DOHH2 (cell line): ENCODE results near the gene EGFLAM.

Experiments
- H3F3A ChIP-seq: fragments of 200-600 bp; sonication (generic), shearing (Covaris generic); 2 replicates; pipeline ENCODE4 v1.6.0; 2016; ENCODE audit warnings: antibody characterized with exemption, mild to moderate bottlenecking; ENCODE audit not compliant: control insufficient read depth, insufficient read depth
- H3K27ac ChIP-seq: fragments of 200-600 bp; sonication (generic); 2 replicates; pipeline ENCODE4 v1.5.1; 2014; ENCODE audit warnings: low read depth, mild to moderate bottlenecking, low read length, moderate library complexity
- H3K27me3 ChIP-seq: fragments of 200-600 bp; sonication (generic); 2 replicates; pipeline ENCODE4 v1.6.1; 2014; ENCODE audit warnings: mild to moderate bottlenecking, low read length, mixed read lengths; ENCODE audit not compliant: control insufficient read depth
- H3K36me3 ChIP-seq: fragments of 200-600 bp; sonication (generic); 2 replicates; pipeline ENCODE4 v1.6.1; 2014; ENCODE audit warnings: mild to moderate bottlenecking, low read length, moderate library complexity, mixed read lengths; ENCODE audit not compliant: control insufficient read depth
- H3K4me1 ChIP-seq: fragments of 200-600 bp; sonication (generic); 2 replicates; pipeline ENCODE4 v1.6.1; 2014; ENCODE audit warnings: mild to moderate bottlenecking, low read length, mixed read lengths; ENCODE audit not compliant: control insufficient read depth
- H3K4me2 ChIP-seq: fragments of 200-600 bp; sonication (generic); 2 replicates; pipeline ENCODE4 v1.6.0; 2014; ENCODE audit warnings: mild to moderate bottlenecking, low read length, moderate library complexity
- H3K4me3 ChIP-seq: fragments of 200-600 bp; sonication (generic); 2 replicates; pipeline ENCODE4 v1.5.1; 2014; ENCODE audit warnings: mild to moderate bottlenecking, low read length, mixed read lengths
- H3K79me2 ChIP-seq: fragments of 200-600 bp; sonication (generic); 2 replicates; pipeline ENCODE4 v1.6.1; 2014; ENCODE audit warnings: mild to moderate bottlenecking, low read length, mixed read lengths; ENCODE audit not compliant: control insufficient read depth
- H3K9me2 ChIP-seq: fragments of 200-600 bp; sonication (generic); replicated peaks from 2 replicates; pipeline ENCODE4 v1.6.1; 2014; ENCODE audit warnings: mild to moderate bottlenecking, low read length, mixed read lengths; ENCODE audit not compliant: control insufficient read depth
- H3K9me3 ChIP-seq: fragments of 200-600 bp; sonication (generic); 2 replicates; pipeline ENCODE4 v1.6.1; 2014; ENCODE audit warnings: antibody characterized with exemption, low read length, mixed read lengths; ENCODE audit not compliant: control insufficient read depth, insufficient read depth
- H4K20me1 ChIP-seq: fragments of 200-600 bp; sonication (generic); 2 replicates; pipeline ENCODE4 v1.6.0; 2014; ENCODE audit warnings: low read depth, mild to moderate bottlenecking, antibody characterized with exemption, low read length, moderate library complexity; ENCODE audit not compliant: control insufficient read depth, insufficient read depth
- EZH2phosphoT487 ChIP-seq: fragments of 200-600 bp; sonication (generic); IDR thresholded peaks from 2 replicates; pipeline ENCODE4 v1.6.1; 2017; ENCODE audit warnings: borderline replicate concordance, mild to moderate bottlenecking, antibody characterized with exemption, low read length, moderate library complexity, mixed read lengths
- TF ChIP-seq, protein P1 (sequence below): fragments of 200-600 bp; sonication (generic); IDR thresholded peaks from one replicate; pipeline ENCODE4 v1.5.1; 2014; ENCODE audit warnings: antibody characterized with exemption, mild to moderate bottlenecking, low read depth, low read length; ENCODE audit not compliant: poor library complexity, severe bottlenecking

EGFLAM gene

DNA sequence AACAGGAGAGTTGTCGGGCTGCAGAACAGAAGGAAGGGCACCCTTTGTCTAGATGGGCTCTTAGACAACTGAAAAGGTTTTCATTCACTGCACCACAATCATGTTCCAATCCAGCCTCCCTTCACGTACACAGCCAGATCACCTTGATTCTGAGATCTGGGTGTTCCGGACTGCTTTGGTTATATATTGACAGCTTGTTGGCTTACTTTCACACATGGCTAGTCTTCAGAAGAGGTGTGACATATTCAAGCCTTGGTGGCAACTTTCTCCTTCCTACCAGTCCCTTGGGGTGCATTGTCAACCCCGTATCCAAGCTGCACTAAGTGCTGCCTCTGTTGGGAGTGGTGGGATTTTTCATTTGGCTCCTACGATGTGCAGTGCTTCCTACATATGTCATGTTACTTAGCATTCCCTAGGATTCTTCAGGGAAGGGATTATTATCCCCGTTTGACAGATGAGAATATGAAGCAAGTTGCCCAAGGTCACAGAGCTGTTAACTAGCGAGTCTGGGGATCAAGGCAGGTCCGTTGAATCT lies 197.5 kb downstream of the EGFLAM start:
- no peaks in the 10 kb centered on the region for H3K36me3 ChIP-seq
- TF ChIP-seq, protein P1, sequence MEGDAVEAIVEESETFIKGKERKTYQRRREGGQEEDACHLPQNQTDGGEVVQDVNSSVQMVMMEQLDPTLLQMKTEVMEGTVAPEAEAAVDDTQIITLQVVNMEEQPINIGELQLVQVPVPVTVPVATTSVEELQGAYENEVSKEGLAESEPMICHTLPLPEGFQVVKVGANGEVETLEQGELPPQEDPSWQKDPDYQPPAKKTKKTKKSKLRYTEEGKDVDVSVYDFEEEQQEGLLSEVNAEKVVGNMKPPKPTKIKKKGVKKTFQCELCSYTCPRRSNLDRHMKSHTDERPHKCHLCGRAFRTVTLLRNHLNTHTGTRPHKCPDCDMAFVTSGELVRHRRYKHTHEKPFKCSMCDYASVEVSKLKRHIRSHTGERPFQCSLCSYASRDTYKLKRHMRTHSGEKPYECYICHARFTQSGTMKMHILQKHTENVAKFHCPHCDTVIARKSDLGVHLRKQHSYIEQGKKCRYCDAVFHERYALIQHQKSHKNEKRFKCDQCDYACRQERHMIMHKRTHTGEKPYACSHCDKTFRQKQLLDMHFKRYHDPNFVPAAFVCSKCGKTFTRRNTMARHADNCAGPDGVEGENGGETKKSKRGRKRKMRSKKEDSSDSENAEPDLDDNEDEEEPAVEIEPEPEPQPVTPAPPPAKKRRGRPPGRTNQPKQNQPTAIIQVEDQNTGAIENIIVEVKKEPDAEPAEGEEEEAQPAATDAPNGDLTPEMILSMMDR: no peak
- no peak for TF ChIP-seq EZH2phosphoT487
- H3K9me2 ChIP-seq: no peaks in the 10 kb centered on the region
- no peak overlapping the region for H3K4me2 ChIP-seq
- peaks cover 72% of the 10 kb centered on the region for H3K27me3 ChIP-seq
- no peak overlapping the region for H3K4me3 ChIP-seq
- H3K4me1 ChIP-seq: peaks cover 14% of the 10 kb centered on the region
- no peak overlapping the region for H3K27ac ChIP-seq
- no peaks in the 10 kb centered on the region for H3K79me2 ChIP-seq
- H3F3A ChIP-seq: no peaks in the 10 kb centered on the region
- no peaks in the 10 kb centered on the region for H3K9me3 ChIP-seq
- peaks cover 7% of the 10 kb centered on the region; the same call in 1 of the 2 replicates for H4K20me1 ChIP-seq

DNA sequence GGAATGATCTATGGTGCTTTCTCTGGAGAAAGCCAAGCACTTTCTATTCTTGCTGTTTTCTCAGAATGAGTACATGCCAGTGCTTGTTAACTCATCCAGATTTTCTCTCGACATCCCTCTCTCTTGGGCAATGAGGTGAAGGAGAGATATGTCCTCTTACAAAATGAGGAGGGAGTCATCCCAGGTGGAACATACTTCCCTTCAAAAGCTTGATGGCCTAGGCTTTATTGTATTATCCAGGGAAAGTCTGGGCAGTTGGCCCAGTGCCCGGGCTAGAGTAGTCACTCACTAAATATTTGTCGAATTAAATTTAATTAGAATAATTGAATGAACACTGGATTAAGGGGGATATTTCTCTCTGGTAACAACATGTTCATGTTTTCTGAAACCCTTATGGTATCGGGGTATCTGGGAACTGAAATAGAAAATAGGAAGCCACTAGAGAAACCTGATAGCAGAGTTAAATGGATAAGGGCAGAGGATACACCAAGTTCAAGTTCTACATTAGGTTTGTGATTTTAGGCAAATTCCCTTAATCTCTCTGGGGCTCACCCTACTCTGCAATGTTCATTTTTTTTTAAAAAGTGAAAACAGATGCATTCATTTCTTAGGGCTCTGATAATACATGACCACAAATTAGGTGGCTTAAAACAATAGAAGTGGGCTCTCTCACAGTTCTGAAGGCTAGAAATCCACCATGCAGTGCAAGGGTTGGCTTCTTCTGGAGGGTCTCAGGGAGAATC lies 198.5 kb downstream of the EGFLAM start:
- Histone ChIP-seq H3K4me1 (peaks cover 14% of the 10 kb centered on the region), H4K20me1 (peaks cover 7% of the 10 kb centered on the region; the same call in 1 of the 2 replicates)

DNA sequence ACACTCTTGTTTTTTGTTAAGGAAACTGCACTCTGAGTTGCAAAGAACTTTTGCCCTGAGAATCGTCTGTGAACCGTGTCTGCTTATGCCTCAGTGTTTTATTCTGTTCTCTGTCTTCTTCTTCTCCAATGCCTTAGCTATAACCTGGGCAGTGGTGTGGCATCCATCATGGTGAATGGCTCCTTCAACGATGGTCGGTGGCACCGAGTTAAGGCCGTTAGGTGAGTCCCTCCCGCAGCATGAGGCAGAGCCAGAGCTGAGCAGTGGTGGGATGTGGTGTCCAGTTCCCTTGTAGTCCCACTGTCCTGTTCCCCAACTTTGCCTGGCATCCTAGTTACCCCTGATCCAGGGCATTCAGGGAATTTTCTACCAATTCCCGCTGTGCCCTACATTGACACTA lies 199.8 kb downstream of the EGFLAM start:
- H3K27ac ChIP-seq: no peak overlapping the region
- peaks cover 66% of the 10 kb centered on the region for H3K27me3 ChIP-seq
- no peaks in the 10 kb centered on the region for H3K9me2 ChIP-seq
- no peaks in the 10 kb centered on the region for H3F3A ChIP-seq
- no peak overlapping the region for H3K4me3 ChIP-seq
- H4K20me1 ChIP-seq: peaks cover 3% of the 10 kb centered on the region; the same call in 1 of the 2 replicates
- no peak overlapping the region for H3K4me2 ChIP-seq
- no peaks in the 10 kb centered on the region for H3K9me3 ChIP-seq
- TF ChIP-seq, protein P1: no peak
- no peak for TF ChIP-seq EZH2phosphoT487
- peaks cover 9% of the 10 kb centered on the region for H3K4me1 ChIP-seq
- H3K79me2 ChIP-seq: no peaks in the 10 kb centered on the region
- no peaks in the 10 kb centered on the region for H3K36me3 ChIP-seq

More for the DNA sequence above, 198.5 kb downstream of the EGFLAM start:
- H3K9me3 ChIP-seq: no peaks in the 10 kb centered on the region
- H3F3A ChIP-seq: no peaks in the 10 kb centered on the region
- no peak overlapping the region for H3K27ac ChIP-seq
- H3K9me2 ChIP-seq: no peaks in the 10 kb centered on the region
- H3K27me3 ChIP-seq: peaks cover 69% of the 10 kb centered on the region
- no peaks in the 10 kb centered on the region for H3K36me3 ChIP-seq
- TF ChIP-seq, protein P1: no peak
- no peak for TF ChIP-seq EZH2phosphoT487
- no peaks in the 10 kb centered on the region for H3K79me2 ChIP-seq
- no peak overlapping the region for H3K4me3 ChIP-seq
- no peak overlapping the region for H3K4me2 ChIP-seq
